HG03139 (cell line): ENCODE results near the gene CLDN1.

ENCODE experiments used
- ATAC-seq: cut with Tn5 transposase; IDR thresholded peaks from one replicate; pipeline ENCODE4 v1.9.1; 2021; ENCODE audit not compliant: unreplicated experiment

The CLDN1 gene

DNA sequence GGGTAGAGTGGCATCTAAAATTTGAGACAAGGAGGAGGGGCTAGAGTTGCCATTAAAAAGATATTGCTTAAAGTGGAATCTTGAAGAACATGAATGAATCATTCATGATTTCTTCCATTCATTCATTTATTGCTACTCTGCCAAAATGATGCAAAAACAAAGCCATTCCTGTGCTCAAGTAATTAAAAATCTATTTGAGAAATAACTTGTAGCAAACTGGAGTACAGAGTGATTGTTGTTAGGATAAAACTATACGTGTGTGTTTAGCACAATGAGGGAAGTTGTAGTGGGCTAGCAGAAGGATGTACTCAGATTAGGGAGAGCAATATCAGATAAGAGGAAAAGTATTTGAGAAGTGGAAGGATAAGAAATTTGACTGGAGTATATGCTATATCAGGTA, 11.7 kb upstream of the CLDN1 start:
- no peak for ATAC-seq

DNA sequence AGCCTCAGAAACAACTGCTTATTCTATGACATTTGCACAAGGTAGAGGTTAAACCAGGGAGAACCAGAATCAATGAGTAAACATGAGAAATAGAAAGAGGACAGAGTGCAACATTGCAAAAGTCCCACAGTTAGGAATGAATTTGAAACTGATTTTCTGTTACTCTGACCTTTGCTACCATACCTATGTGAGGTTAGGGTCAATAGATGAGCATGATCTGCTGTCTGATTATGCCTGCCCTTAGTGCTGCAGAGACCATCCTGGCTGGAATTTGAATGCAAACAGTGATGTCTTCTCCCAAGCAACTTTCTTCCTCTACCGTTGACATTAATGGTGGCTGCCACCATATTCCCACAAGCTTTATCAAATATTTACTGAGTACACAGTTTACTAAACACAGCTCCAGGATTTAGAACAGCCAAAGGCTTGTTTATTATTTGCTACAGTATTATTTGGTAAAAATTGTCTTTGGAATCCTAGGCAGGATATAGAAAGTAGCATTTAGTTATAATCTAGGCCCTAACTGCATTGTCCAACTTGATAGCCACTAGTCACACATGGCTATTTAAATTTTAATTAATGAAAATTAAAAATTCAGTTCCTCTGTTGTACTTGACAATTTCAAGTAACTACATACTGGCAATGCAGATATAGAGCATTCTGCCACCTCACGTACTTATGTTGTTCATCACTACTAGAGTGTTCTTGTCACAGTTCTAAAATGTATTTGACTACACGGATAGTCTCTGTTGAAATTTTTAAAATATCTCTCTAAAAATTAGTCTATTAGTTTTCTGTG, 8.9 kb upstream of the CLDN1 start:
- no peak for ATAC-seq

DNA sequence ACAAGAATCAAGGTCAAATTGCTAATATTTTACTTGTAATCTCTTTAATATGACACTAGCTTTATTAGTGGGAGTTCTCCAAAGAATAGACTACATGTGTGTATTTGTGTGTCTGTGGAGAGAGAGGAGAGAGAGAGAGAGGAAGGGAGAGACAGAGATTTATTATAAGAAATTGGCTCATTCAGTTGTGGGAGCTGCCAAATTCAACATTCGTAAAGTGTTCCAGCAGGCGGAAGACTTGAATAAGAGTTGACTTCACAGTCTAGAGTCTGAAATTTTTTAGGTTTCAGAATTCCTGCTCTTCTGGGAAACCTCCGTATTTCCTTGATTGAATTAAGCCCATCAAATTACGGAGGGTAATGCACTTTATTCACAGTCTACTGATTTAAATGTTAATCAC, 4.7 kb upstream of the CLDN1 start:
- no peak for ATAC-seq

DNA sequence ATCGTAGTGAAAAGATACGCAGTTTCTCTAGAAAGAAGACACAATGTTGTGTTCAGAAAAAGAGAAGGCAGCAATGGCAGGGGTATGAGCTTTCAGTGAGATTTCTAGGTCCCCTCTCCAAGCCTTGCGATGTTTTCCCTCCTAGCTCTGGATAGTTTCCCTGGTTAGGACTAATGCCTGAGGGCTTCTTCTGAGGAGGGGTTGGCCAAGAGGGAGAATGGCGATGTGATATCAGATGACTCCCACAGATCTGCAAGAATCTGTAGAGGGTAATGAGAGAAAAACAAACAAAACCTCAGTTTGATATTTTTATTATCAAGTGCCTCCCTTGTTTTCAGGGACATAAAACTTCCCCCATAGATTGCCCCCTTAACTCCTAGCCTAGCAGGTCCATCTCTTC, 4.1 kb upstream of the CLDN1 start:
- no peak for ATAC-seq

DNA sequence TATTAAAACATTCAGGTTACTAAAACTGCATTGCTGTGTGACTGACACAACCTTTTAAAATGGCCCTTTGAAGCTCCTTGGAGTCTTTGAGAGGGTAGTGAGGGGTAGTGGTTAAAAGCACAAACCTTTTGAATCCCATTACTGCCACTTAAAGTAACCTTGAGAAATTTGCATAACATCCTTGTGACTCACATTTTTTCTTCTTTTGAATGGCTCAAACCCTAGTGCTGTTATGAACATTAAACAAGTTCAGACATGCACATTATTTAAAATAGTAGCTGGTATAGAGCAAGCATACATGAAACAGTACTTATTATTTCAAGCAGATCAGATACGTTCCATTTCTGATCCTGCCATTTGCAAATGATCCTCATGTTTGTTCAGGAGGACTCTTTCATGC, 3.7 kb upstream of the CLDN1 start:
- ATAC-seq, result no peak

DNA sequence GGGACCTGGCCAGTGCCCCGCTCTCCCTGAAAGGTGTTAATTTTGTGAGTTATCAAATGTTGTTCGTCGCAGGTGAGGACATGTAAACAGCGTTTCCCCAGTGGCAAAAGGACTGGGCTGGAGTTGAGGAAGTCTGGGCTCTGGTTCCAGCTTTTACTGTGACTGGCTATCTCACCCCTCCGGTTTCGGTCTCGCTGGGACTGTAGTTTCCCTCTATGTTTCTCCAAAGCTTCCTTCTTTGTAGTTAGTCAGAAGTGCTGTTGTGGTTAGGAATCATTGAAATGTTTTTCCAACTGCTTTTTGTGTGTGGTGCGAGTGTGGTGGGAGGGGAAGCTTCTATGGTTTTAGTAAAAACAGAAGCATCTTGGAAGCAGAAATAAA, 990 bp upstream of the CLDN1 start:
- ATAC-seq, result no peak

DNA sequence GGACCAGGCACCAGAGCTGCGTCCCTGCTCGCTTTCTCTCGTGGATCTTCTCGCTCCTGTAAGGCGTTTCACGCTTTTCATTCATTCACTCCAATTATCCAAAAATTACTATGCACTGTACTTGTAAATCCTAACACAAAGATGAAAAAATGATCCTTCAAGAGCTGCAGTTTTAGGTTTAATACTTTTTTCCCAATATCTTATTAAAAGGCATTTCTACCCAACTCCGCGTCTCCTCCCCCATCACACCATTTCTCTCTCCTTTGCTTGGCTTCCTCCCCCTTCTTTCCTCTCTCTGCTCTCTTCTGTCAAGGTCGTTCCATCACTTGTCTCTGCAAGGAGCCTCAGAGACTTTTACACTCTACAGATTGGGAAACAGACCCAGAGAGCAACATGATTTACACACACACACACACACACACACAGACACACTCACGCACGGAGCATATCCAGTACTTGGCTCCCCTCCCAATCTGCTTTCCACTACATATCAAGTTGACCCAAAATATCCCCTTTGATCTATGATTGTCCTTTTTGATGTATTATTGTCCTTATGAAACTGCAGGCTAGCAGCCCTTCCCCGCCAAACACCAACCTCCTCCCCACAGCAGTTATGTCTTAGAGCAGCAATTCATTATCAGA, 479 bp upstream of the CLDN1 start:
- no peak for ATAC-seq

DNA sequence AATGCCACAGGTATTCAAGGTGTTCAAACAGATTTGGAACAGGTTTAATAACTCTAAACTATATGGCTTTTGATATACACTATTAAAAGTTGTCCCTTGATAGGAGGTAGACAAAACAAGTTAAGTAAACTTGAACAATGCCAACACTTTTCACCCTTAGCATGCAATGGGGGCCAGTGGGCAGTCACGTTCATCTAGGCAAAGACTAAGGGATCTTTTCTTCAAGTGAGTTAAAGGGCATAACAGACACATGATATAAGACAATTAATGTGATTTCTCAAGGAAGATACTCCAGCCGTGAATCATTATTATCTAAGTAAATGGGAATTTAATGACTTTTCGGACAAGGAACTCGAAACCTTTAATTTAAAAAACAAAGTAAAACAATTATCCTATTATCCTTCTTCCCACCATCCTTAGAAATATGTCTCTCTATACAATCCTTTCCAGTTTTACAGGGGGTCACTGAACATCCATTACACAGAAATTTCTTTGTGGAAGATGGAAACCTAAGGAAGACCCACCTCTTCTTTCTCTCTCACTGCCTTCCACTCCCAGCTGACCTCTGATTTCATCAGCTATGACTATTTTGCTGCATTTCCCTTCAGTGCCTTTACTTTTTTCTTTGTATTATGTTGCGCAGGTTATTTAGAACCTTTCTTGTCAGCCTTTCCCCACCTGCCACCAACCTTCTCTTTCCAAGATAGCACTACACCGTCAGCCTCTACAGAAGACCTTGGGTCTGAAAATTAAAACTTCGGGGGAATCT, 1.5 kb downstream of the CLDN1 start:
- no peak for ATAC-seq

DNA sequence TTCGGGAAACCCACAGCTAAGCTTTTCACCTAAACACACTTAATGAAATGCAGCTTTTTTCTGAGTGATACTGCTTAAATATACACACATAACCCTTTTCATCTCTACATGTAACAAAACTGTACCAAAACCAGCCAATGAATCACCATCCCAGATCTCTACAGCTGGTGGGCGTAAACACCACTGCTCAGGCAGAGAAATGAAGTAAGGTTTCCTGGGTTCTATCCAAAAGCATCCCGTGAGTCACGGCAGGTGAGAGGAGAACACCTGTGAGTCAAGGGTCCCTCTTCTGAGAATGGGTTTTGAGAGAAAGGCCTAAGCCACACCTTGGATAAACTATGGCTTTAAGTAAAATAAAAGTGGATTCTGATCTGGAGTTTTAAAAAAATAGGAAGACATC, 2.6 kb downstream of the CLDN1 start:
- ATAC-seq, result no peak

DNA sequence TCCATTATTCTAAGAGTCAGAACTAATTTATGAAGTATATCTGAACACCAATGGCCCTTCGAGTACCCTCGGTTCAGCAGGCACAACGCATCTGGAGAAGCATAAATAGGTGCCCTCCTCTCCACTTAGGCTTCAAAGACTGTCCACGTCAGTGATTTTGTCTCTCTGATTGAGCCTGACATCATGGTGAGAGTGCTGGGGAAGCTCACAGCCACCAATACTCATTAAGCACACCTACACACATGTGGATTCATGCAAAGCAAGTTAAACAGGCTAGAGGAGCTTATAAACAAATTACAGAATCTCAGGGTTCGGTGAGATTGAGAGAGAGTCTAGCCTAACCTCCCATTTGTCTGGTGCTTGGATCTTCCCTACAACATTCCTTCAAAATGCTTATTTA, 3.6 kb downstream of the CLDN1 start:
- no peak for ATAC-seq

DNA sequence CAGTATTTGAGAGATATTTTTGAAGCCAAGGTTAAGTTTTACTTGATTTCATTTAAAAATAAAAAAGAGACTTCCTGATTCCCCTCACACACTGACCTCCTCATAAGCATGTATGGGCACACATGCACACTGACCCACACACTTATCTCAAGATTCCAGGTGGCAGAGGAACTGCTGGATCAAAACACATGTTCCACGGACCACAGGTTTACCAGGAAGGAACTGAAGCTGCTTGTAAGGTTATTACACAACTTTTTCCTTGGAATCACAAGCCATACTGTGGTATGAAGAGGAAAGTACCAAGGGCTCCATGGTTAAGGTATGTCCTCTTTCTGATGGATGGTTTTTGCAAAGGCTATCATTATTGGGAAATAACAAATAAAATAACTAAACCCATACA, 7.5 kb downstream of the CLDN1 start:
- ATAC-seq, result no peak

DNA sequence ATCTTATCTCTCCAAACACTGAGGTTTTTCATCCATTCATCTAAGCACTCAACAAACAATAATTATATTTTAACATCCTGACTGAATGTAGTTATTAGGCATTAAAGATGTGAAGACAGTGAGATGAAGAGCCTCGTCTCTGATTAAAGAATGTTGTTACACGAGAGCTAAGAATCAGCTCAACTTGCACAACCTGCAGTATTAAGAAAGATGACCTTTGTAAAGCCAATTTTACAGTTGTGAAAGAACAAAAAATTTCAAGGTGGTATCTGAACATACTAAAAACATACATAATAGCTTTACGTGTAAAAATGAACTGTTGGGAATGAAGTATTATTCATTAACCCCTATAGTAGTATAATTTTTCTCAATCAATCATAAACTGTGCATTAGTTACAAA, 12.8 kb downstream of the CLDN1 start:
- no peak for ATAC-seq

DNA sequence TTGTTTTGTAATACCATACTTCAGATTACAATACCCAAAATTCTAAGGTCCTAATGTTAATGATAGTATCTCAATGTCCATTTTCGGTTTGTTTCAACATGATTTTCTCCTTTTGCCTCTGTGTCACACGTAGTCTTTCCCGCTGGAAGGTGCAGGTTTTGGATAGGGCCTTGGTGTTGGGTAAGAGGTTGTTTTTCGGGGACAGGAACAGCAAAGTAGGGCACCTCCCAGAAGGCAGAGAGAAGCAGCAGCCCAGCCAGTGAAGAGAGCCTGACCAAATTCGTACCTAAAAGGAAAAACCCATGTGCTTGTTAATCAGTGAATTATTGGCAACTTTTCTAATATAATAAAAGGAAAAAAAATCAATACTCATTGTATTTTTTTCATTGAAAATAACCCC, 14.1 kb downstream of the CLDN1 start:
- ATAC-seq, result no peak

DNA sequence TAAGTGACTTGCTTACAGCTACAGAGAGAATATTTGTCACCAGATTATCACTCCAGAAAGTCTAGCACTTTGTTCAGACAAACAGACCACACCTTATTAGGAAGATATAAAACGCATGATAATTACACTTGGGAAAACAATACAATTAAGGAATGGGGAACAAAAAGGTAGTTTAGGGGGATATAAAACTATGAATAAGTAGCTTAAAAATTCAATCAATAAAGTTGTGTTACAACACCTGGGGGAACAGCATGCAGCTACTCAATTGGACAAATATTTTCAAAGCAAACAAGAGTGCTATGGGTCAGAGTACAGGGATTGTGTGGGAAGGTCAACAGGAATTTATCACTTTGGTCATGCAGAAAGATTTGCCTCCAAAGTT, 15.1 kb downstream of the CLDN1 start:
- no peak for ATAC-seq

DNA sequence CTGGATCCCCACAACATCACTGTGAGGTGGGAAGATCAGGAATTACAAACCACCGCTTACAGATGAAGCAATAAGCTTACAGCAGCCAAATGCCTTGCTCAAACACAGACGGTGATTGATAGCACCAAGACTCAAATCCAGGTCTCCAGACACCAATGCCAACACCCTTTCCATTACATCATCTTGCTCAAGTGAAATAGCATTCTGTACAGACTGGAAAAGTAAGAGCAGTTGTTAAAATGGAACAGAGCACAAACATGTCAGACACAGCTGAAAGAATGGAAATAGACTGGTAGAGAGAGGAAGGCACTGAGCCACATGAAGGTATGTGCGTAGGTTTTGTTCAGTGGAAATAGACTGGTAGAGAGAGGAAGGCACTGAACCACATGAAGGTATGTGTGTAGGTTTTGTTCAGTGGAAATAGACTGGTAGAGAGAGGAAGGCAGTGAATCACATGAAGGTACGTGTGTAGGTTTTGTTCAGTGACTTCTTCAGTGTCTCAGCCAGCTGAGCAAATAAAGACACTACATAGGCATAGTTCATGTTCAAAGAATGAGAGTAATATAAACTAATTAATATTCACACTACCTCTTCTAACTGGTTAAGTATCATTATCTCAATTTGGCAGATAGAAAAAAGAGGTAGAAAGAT, 15.6 kb downstream of the CLDN1 start:
- no peak for ATAC-seq

DNA sequence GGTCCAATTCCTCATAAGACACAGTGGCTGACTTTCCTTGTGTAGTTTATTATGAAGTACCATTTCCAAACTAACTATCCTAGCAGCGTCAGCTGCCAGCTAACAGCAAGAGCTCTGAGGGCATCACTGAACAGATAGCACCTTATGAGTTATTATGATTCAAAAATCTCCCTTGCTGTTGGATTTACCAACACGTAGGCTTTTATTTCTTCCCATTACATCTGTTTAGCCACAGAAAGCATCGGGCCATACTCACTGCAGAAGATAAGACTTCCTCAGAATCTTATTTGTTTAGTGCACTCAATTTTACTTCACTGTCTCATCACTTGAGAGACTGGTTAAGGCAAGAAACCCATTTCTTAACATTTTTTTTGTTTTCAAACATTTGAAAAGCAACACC, 16.2 kb downstream of the CLDN1 start:
- no peak for ATAC-seq

DNA sequence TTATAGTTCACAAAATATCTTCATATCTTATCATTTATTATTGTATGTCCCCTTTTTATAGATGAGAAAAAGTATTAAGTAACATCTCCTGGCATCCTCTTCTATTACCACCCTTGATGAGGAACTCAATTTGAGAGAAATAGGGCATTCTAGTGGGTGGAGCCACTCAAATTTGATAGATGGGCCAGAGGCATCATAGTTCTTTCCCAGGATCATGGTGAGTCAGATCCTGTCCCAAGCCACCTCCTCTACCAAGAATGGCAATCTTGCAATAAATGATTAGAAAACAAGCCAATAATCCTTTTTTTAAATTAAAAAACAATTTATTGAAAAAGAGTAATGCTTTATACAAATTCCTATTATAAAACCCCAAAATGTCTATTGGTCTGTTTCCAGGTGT, 16.8 kb downstream of the CLDN1 start:
- ATAC-seq, result no peak

DNA sequence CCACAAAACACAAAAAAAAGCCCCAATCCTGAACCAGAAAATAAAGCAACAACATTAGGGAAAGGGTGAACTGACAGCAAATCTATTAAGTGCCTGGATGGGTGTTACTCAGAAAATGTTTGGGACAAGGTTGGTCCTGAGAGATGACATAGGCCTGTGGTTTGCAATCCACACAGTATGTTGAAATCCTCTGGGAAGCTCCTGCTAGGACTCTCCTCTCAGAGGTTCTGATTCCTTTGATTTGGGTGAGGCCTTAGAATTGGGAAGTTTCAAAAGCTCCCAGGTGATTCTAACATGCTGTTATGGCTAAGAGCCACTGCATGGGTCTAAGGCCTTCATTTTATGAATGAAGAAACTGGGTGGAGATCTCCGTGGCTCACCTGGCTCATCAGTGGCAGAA, 18.4 kb downstream of the CLDN1 start:
- no peak for ATAC-seq

DNA sequence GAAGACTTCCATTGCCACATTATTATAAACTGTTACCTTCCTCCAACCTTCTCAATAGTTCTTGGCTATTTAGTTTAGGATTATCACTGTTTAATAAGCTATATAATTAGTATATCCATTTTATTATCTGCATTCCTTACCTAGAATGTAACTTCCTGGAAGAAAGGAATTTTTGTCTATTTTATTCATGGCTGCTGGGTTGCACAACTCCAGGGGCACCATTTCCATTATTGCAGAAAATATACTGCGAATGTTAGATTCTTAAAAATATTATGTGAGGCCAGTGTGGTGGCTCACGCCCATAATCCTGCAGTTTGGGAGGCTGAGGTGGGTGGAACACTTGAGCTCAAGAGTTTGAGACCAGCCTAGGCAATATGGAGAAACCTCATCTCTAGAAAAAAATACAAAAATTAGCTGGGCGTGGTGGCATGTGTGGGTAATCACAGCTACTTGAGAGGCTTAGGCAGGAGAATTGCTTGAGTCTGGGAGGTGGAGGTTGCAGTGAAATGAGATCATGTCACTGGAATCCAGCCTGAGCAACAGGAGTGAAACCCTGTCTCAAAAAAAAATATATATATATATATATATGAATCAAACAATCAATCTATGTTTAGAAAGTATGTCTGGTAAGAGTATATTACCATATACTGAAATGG, 19.9 kb downstream of the CLDN1 start:
- no peak for ATAC-seq

DNA sequence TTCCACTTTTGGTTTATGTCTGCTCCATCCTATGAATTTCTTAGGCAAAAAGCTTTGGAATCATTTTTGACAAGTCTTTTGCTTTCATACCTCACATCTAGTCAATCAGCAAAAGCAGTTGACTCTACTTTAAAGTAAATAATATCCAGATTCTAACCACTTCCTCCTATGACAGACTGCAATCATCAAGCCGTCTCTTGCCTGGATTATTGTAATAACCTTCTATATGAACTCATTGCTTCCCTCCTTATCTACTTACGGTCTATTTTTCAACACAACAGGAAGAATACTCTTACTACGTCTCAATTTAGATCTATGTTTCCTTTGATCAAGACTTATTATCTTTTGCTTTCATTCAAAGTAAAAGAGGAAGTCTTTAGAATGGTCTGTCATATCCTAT, 20.7 kb downstream of the CLDN1 start:
- no peak for ATAC-seq

DNA sequence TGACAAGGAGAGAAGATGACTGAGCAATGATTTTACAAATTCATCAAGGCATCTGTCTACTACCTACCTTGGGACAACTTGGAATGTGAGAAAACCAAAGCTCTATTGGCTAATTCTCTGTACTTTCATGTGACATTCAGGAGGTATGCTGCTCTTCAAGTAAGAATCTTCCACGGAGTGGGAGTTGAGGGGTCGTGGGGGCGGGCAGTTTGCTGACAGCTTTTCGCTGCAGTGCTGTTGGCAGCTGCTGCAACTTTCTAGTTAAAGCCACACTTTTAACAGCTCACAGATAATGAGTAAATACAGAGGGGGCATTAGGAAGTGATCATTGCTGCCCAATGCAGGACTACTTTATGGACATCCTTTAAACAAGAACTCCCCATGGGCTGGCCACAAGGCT, 22.3 kb downstream of the CLDN1 start:
- ATAC-seq, result no peak
